Osteoblast (primary cell): Measurements from ENCODE around the gene SNX20. TPM values are rescaled to one million over a fixed set of nuclear protein-coding genes. Genes with fewer than 3 reads are reported as not detected.

Source experiments
- DNase-seq: peaks from one replicate; pipeline ENCODE4 v3.0.0; 2011; ENCODE audit warnings: low spot score, mixed read lengths; ENCODE audit not compliant: insufficient read length; ENCODE audit errors: missing footprints
- H2AFZ ChIP-seq: 2 replicates; pipeline ENCODE4 v1.6.0; 2011; ENCODE audit warnings: mild to moderate bottlenecking, low read length
- H3K27ac ChIP-seq: 2 replicates; pipeline ENCODE4 v1.5.1; 2011; ENCODE audit warnings: mild to moderate bottlenecking, low read depth, low read length, moderate library complexity
- H3K27me3 ChIP-seq: 2 replicates; pipeline ENCODE4 v1.6.0; 2012; ENCODE audit warnings: mild to moderate bottlenecking, control low read depth, inconsistent platforms, low read length, moderate library complexity; ENCODE audit not compliant: insufficient read depth
- H3K36me3 ChIP-seq: 2 replicates; pipeline ENCODE4 v1.5.1; 2011; ENCODE audit warnings: mild to moderate bottlenecking, low read length, control low read depth, moderate library complexity; ENCODE audit not compliant: insufficient read depth
- H3K4me1 ChIP-seq: 2 replicates; pipeline ENCODE4 v1.5.1; 2011; ENCODE audit warnings: mild to moderate bottlenecking, low read length, control low read depth, moderate library complexity; ENCODE audit not compliant: insufficient read depth
- H3K4me2 ChIP-seq: 2 replicates; pipeline ENCODE4 v1.6.0; 2011; ENCODE audit warnings: mild to moderate bottlenecking, low read length; ENCODE audit not compliant: insufficient read depth
- H3K4me3 ChIP-seq: fragments of 200-600 bp; sonication (generic); 3 replicates; pipeline ENCODE4 v1.5.1; 2012; ENCODE audit warnings: mild to moderate bottlenecking, low read length, inconsistent platforms; ENCODE audit not compliant: insufficient read depth
- H3K79me2 ChIP-seq: 2 replicates; pipeline ENCODE4 v1.6.0; 2012; ENCODE audit warnings: mild to moderate bottlenecking, low read length, control low read depth, inconsistent platforms; ENCODE audit not compliant: insufficient read depth
- H3K9me3 ChIP-seq: 2 replicates; pipeline ENCODE4 v1.5.1; 2011; ENCODE audit warnings: low read depth, low read length, control low read depth
- H4K20me1 ChIP-seq: 2 replicates; pipeline ENCODE4 v1.6.0; 2012; ENCODE audit warnings: mild to moderate bottlenecking, low read length, control low read depth; ENCODE audit not compliant: insufficient read depth
- CTCF ChIP-seq: IDR thresholded peaks from 2 replicates; pipeline ENCODE4 v1.5.1; 2011; ENCODE audit warnings: mild to moderate bottlenecking, low read depth, low read length, moderate library complexity; ENCODE audit errors: extremely low read depth
- total RNA-seq: library from RNA; depleted of rRNA; stranded (reverse); fragments of >200 nt; gene quantifications from 2 replicates; pipeline ENCODE4 v1.2.3, GENCODE V29; 2012

SNX20 gene
- total RNA-seq, 1 donor = not detected

GRCh38 chr16:50669741-50670140, 11.4 kb downstream of the SNX20 start:
- H3K4me2 ChIP-seq = no peak overlapping the region
- no peaks in the 10 kb centered on the region for H3K79me2 ChIP-seq
- H2AFZ ChIP-seq = no peak overlapping the region
- no peaks in the 10 kb centered on the region for H3K27me3 ChIP-seq
- no peaks in the 10 kb centered on the region for H3K36me3 ChIP-seq
- no peak for TF ChIP-seq CTCF
- H3K4me1 ChIP-seq = peaks cover 2% of the 10 kb centered on the region
- no peak overlapping the region for H3K27ac ChIP-seq
- no peaks in the 10 kb centered on the region for H4K20me1 ChIP-seq
- DNase-seq = no peak
- no peak overlapping the region for H3K4me3 ChIP-seq
- H3K9me3 ChIP-seq = peaks cover 12% of the 10 kb centered on the region

GRCh38 chr16:50668368-50669008, 12.6 kb downstream of the SNX20 start:
- no peak for TF ChIP-seq CTCF
- no peak overlapping the region for H3K4me3 ChIP-seq
- no peak overlapping the region for H3K27ac ChIP-seq
- no peak overlapping the region for H2AFZ ChIP-seq
- no peaks in the 10 kb centered on the region for H4K20me1 ChIP-seq
- peaks cover 2% of the 10 kb centered on the region for H3K4me1 ChIP-seq
- H3K4me2 ChIP-seq = no peak overlapping the region
- peaks cover 12% of the 10 kb centered on the region for H3K9me3 ChIP-seq
- no peak for DNase-seq
- H3K79me2 ChIP-seq = no peaks in the 10 kb centered on the region
- no peaks in the 10 kb centered on the region for H3K36me3 ChIP-seq
- no peaks in the 10 kb centered on the region for H3K27me3 ChIP-seq

- no peaks in the 10 kb centered on the region for H4K20me1 ChIP-seq
- peak; percentile 11 for TF ChIP-seq CTCF
- H3K4me3 ChIP-seq = no peak overlapping the region
- peaks cover 2% of the 10 kb centered on the region for H3K4me1 ChIP-seq
- H3K9me3 ChIP-seq = peaks cover 11% of the 10 kb centered on the region
- H3K4me2 ChIP-seq = no peak overlapping the region
- no peak for DNase-seq
- H3K36me3 ChIP-seq = no peaks in the 10 kb centered on the region
- no peaks in the 10 kb centered on the region for H3K79me2 ChIP-seq
- H2AFZ ChIP-seq = no peak overlapping the region
- no peak overlapping the region for H3K27ac ChIP-seq
- H3K27me3 ChIP-seq = no peaks in the 10 kb centered on the region
Measured at GRCh38 chr16:50667497-50668367, 13.4 kb downstream of the SNX20 start.
